ENCODE data around the gene WFDC2.

DNA sequence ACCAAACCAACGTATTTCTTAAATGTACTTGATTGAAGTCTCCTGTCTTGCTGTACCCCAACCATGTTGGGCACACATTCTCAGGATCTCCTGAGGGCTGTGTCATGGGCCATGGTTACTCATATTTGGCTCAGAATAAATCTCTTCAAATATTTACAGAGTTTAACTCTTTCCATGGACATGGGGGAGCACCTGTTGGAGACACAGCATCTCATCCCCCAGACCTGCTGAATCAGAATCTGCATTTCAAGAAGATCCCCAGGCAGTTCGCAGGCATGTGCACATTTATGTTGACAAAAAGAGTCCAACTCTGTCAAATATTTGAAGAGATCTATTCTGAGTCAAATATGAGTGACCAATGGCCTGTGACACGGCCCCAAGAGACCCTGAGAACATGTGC lies 29.1 kb upstream of the WFDC2 start:
- TF ChIP-seq, protein P1, sequence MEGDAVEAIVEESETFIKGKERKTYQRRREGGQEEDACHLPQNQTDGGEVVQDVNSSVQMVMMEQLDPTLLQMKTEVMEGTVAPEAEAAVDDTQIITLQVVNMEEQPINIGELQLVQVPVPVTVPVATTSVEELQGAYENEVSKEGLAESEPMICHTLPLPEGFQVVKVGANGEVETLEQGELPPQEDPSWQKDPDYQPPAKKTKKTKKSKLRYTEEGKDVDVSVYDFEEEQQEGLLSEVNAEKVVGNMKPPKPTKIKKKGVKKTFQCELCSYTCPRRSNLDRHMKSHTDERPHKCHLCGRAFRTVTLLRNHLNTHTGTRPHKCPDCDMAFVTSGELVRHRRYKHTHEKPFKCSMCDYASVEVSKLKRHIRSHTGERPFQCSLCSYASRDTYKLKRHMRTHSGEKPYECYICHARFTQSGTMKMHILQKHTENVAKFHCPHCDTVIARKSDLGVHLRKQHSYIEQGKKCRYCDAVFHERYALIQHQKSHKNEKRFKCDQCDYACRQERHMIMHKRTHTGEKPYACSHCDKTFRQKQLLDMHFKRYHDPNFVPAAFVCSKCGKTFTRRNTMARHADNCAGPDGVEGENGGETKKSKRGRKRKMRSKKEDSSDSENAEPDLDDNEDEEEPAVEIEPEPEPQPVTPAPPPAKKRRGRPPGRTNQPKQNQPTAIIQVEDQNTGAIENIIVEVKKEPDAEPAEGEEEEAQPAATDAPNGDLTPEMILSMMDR (IDR thresholded peaks at IDR 0.05; ENCODE audit: low read length) = no peak
- TF ChIP-seq EZH2 (optimal IDR thresholded peaks at IDR 0.05; ENCODE audit: low read depth, low read length) (no peak), EZH2phosphoT487 (IDR thresholded peaks at IDR 0.05; ENCODE audit: low read length) (no peak)

Data from MM.1S (cell line).